ENCODE measurements around the gene SART3.

SART3 gene

DNA sequence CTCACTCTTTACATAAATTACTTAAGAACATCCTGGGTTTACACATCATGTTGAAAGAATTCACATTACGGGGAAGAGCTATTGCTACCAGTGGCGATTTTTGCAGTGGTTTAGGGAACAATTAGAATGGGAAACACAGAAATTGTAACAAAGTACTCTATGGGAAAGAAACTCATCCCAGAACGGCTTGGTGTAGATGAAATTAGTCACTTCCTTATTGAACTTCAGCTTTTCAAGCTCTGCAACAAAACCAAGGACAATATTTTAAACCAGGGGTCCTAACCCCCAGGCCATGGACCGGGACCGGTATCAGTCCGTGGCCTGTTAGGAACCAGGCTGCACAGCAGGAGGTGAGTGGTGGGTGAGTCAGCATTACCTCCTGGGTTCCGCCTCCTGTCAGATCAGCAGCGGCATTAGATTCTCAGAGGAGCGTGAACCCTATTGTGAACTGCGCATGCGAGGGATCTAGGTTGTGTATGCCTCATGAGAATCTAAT, 78.2 kb downstream of the SART3 start:
- DNase-seq, result no peak
- TF ChIP-seq GATA1 (IDR thresholded peaks at IDR 0.05; ENCODE audit: low read depth, low read length) (no peak), POLR2A (IDR thresholded peaks at IDR 0.05; ENCODE audit: low read length) (no peak)

DNA sequence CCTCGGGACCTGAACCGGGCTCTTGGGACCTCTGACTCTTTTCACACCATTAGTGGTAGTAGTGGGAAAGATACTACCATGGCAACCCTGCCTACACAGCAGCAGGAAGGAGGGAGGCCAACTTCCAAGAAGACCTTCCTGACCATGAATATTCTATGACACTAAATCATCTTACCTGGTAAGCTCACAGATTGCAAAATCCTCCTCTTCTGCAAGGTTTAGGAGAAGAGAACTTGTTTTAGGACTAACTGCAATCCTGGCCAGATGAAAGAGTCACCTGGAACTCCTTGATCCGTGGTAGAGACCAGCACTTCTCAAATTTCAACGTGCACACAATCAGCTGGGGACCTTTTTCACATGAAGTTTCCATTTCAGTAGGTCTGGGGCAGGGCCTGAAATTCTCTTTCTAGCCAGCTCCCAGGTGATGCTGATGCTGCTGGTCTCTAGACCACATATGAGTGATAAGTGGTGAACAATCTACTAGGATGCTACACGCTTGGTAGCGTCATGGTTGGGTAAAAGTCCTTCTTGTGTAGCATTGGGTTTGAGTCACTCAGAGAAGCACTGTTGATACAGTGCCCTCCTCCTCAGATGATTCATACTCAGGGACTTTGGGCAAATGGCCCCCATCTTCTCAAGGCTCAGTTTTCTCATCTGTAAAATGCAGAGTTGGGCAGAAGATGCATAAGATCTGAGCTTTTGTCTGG, 81.5 kb downstream of the SART3 start:
- no peak for TF ChIP-seq GATA1 (IDR thresholded peaks at IDR 0.05; ENCODE audit: low read depth, low read length)
- no peak for TF ChIP-seq POLR2A (IDR thresholded peaks at IDR 0.05; ENCODE audit: low read length)
- no peak for DNase-seq

DNA sequence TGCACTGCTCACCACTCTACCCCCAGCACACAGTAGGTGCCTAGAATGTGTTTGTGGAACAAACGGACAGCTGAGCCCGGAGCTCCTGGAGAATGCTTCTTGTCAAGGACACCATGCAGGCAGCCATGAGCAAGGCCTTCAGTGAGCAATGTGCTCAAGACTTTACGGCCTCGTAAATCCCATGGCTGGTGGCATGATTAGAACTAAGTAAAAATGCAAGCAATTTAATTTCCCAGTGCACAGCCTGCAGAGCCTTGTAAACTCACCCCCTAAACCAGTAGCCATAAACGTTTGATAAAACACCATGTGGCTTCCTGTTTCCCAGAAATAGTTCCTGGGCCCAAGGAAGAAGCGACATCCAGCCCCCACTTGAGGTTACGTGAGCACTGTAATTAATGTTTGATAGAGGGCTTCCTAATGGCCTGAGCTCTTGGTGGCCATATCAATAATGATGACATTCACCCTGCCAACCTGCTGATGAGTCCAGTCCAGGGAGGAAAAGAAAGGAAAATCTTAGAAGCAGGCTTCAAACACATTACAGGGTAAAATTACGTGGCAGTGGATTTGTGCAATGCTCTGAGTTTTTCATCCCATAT, 82.3 kb downstream of the SART3 start:
- TF ChIP-seq GATA1 (IDR thresholded peaks at IDR 0.05; ENCODE audit: low read depth, low read length) (no peak), POLR2A (IDR thresholded peaks at IDR 0.05; ENCODE audit: low read length) (no peak)
- no peak for DNase-seq

DNA sequence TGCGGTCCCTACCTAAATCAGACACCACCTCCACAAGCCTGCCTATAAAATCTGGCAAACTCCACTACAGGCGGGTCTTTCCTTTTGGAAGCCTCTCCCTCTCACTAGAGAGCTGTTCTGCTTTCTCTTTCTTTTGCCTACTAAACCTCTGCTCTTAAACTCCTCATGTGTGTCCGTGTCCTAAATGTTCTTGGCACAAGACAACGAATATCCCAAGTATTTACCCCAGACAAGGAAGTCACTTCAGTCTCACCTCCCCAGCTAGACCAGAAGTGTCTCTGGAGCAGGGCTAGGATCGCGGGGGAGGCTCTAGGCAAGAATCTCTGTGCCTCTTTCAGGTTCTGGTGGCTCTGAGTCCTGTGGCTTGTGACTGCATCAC, 83.1 kb downstream of the SART3 start:
- TF ChIP-seq GATA1 (IDR thresholded peaks at IDR 0.05; ENCODE audit: low read depth, low read length), result no peak
- TF ChIP-seq POLR2A (IDR thresholded peaks at IDR 0.05; ENCODE audit: low read length), result no peak
- no peak for DNase-seq

DNA sequence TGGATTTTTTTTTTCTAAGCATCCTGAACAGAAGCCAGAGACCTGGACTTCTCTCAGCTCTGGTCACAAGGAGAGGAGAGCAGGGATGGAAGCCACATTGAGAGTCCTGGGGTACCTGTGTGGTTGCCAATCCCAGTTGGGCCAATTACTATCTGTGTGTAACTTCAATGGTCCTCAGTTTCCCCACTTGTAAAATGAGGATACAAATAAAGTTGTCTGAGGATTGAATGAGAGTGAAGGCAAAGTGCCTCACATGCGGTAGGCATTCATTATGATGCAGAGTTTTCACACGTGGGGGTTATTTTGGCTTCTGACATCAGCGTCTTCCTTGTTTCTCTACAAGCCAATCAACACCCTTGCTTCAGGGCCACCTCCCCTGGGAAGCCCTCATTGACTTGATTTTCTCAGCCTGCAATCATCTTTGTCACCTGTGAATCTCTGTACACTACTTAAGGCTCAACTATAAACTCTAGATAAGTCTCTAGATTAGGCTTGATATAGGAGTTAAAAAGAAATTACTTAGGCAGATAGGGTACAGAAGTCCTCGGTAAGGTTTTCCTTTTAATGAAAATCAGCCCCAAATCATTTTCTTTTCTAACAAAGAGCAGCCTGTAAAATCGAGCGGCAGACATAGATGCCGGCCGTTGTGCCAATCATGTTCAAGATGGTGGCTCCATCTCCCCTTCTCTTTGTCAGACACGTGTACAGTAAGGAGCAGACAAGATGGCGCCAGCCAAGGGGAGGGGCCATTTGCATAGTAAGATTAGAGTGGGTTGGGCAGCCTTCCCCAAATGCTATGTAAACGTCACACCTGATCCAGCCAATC, 83.7 kb downstream of the SART3 start:
- DNase-seq, result no peak
- TF ChIP-seq POLR2A (IDR thresholded peaks at IDR 0.05; ENCODE audit: low read length) (no peak), GATA1 (IDR thresholded peaks at IDR 0.05; ENCODE audit: low read depth, low read length) (no peak)

DNA sequence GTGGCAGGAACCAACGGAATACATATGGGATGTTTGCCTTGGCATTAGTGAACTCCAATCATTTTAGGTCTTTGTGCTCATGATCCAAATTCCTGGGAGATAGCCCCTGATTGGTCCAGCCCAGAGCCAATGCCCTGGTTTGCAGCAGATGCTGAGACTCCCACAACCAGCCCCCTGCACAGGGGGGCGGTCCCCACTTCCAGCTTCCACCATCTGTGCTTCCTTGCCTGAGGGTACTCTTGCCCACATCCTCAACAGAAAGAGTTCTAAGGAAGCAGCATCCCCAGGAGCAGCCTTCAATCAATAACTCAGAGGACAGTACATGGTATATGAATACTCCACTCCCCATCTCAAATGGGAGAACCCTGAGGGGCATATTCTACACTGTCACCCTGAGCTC, 85.6 kb downstream of the SART3 start:
- DNase-seq, result no peak
- TF ChIP-seq GATA1 (IDR thresholded peaks at IDR 0.05; ENCODE audit: low read depth, low read length), result no peak
- no peak for TF ChIP-seq POLR2A (IDR thresholded peaks at IDR 0.05; ENCODE audit: low read length)

DNA sequence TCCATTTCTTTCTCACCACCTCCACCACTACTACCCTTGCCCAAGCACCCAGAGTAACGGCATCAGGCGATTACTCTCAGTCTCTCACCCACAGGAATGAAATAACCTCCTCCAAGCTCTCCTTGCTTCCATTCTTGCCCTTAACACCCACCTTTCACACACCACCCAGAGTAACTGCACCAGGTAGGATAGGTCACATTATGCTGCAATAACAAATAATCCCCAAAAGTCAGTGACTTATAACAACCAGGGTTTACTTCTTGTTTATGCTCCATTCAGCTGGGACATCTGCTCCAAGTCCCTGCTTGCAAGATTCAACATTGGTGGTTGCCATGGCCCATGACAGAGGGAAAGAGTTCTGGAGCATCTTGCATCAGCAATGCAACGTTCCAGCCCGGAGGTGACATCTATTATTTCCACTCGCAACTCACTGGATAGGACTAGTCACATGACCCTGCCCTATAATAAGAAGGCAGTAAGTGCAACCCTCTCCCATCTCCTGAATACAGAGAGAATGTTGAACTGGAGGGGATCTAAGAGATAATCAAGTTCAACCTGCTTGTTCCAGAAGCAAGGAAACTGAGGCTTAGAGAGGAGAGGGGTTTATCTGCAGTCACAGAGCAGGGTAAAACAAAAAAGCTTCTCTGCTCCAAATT, 87.4 kb downstream of the SART3 start:
- DNase-seq, result no peak
- TF ChIP-seq POLR2A (IDR thresholded peaks at IDR 0.05; ENCODE audit: low read length) (no peak), GATA1 (IDR thresholded peaks at IDR 0.05; ENCODE audit: low read depth, low read length) (no peak)

All from erythroblast (primary cell).